Measurements from ENCODE around the gene MGAT5B. TPM values are rescaled to one million over a fixed set of nuclear protein-coding genes. Genes with fewer than 3 reads are reported as not detected.

MGAT5B gene
- total RNA-seq, 1 experiment from 2014 or later = 4.4 TPM

DNA sequence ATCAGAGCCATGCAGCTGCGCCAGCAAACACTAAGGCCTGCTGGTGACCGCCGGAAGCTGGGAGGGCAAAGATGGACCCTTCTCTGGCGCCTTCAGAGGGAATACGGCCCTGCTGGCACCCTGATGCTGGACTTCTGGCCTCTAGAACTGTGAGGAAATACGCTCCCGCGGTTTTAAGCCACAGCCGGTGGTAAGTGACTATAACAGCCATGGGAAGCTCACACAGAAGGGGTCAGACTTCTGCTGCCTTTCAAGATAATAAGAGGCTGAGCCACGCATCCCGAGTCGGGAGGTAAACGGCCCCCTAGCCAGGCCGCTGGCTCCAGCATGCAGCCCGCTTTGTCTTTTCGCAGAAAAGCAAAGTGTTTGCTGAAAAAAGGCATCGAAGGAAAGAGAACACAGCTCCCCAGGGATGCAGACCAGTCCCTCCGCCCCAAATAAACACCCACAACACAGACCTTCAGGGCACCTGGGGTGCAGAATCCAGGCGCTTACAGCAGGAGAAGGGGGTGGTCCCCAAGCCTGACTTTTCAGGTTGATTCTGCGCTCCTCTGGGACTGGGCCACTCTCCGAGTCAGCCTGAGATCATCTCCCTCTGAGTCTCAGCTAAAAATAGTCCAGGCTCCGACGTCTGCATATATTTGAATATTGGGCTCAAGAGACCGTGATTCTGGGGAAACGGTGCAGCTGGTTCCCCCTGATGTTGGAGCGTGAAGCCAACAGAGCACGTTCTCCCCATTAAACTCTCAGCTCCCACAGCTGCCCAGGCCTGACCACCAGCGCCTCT lies 89.7 kb downstream of the MGAT5B start (continued):
- TF ChIP-seq, protein P1, sequence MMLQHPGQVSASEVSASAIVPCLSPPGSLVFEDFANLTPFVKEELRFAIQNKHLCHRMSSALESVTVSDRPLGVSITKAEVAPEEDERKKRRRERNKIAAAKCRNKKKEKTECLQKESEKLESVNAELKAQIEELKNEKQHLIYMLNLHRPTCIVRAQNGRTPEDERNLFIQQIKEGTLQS (IDR thresholded peaks at IDR 0.05) = no peak

DNA sequence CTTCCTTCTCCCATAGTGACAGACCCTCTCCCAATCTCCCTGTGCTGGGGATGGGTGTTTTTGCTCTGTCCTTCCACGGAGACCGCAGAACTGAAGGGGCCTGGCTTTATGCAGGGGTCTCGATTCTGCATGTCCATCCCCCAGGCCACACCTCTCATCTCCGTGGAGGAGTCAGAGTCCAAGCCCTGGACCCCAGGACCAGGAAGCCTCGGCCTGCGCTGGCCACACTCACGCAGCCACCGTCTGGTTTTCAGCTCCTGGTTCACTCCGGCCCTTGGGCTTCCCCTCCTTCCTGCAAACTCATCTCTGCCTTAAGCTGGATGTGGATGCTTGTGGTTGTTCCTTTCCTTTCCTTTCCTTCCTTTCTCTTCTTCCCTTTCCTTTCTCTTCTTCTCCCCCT lies 90.8 kb downstream of the MGAT5B start:
- ATAC-seq = no peak
- POLR2A ChIA-PET = no interaction called here
- TF ChIP-seq, protein P2, sequence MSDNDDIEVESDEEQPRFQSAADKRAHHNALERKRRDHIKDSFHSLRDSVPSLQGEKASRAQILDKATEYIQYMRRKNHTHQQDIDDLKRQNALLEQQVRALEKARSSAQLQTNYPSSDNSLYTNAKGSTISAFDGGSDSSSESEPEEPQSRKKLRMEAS (IDR thresholded peaks at IDR 0.05) = no peak
- TF ChIP-seq SRF (IDR thresholded peaks at IDR 0.05; ENCODE audit: low read depth) = no peak
- Histone ChIP-seq H3K36me3 (ENCODE audit: control insufficient read depth in 1 of 2, insufficient read depth in 2 of 2, low read length in 2 of 2) (no peaks in the 10 kb centered on the region), H3K4me2 (ENCODE audit: low read length) (no peak overlapping the region), H3K27me3 (ENCODE audit: insufficient read depth, low read length) (no peaks in the 10 kb centered on the region; the same call in 1 of the 2 replicates), H3K9me2 (ENCODE audit: insufficient read depth) (no peaks in the 10 kb centered on the region), H3K9ac (ENCODE audit: low read length) (no peak overlapping the region), H4K20me1 (ENCODE audit: insufficient read depth) (no peaks in the 10 kb centered on the region), H3K4me3 (replicated peaks in 1 of 2; ENCODE audit: low read depth in 1 of 2, low read length in 2 of 2) (no peak overlapping the region), H3K9me3 (ENCODE audit: control insufficient read depth in 1 of 2, insufficient read depth in 1 of 2, low read depth in 1 of 2, low read length in 2 of 2) (no peaks in the 10 kb centered on the region), H3K27ac (ENCODE audit: low read depth, low read length) (no peak overlapping the region), H2AFZ (ENCODE audit: low read depth, low read length, poor library complexity, severe bottlenecking) (no peak overlapping the region), H3K4me1 (ENCODE audit: control insufficient read depth in 1 of 2, insufficient read depth in 2 of 2, low read length in 2 of 2) (no peaks in the 10 kb centered on the region), H3K79me2 (ENCODE audit: insufficient read depth, low read length) (no peaks in the 10 kb centered on the region)
- intact Hi-C loops (cut with micrococcal nuclease) = no loop called here
- CTCF ChIA-PET = interaction anchor here (2.0 kb wide), 1 partner anchor 97 kb away, joined by 4 read pairs; no protein-coding TSS in a partner anchor
- no peak for DNase-seq (ENCODE audit: low read depth, low spot score)
- RAD21 ChIA-PET (ENCODE audit: low non-redundant PET in 1 of 2, low total read pairs in 2 of 2, uncharacterized antibody in 2 of 2, unreplicated experiment in 2 of 2) = no interaction called here
- BruUV-seq (replicated peaks) = no TSS peak

DNA sequence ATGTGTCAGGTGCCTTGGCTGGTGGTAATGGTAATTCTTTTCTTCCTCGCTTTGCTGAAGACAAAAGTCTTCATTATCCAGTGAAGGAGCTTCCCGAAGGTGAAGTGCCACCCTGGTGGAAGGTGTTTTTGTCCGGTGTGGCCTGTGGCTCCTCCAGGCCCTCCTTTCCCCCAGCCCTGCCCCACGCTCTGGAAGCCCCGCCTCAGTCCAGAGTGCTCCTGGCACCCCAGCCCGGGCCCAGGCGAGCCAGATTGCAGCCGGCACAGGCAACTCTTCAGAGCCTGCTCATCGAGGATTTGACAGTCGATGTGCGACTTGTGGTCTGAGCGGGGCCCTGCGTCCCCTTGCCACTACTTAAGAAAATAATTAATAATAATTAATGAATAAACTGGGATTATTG lies 93.7 kb downstream of the MGAT5B start:
- Histone ChIP-seq H3K27ac (ENCODE audit: low read depth, low read length) (no peak overlapping the region), H3K9me3 (ENCODE audit: control insufficient read depth in 1 of 2, insufficient read depth in 1 of 2, low read depth in 1 of 2, low read length in 2 of 2) (no peaks in the 10 kb centered on the region), H3K4me2 (ENCODE audit: low read length) (no peak overlapping the region), H3K9ac (ENCODE audit: low read length) (no peak overlapping the region), H3K4me1 (ENCODE audit: control insufficient read depth in 1 of 2, insufficient read depth in 2 of 2, low read length in 2 of 2) (no peaks in the 10 kb centered on the region), H4K20me1 (ENCODE audit: insufficient read depth) (no peaks in the 10 kb centered on the region), H3K36me3 (ENCODE audit: control insufficient read depth in 1 of 2, insufficient read depth in 2 of 2, low read length in 2 of 2) (no peaks in the 10 kb centered on the region), H3K27me3 (ENCODE audit: insufficient read depth, low read length) (peaks cover 4% of the 10 kb centered on the region), H2AFZ (ENCODE audit: low read depth, low read length, poor library complexity, severe bottlenecking) (no peak overlapping the region), H3K79me2 (ENCODE audit: insufficient read depth, low read length) (no peaks in the 10 kb centered on the region), H3K4me3 (replicated peaks in 1 of 2; ENCODE audit: low read depth in 1 of 2, low read length in 2 of 2) (no peak overlapping the region), H3K9me2 (ENCODE audit: insufficient read depth) (no peaks in the 10 kb centered on the region)
- no TSS peak for BruUV-seq (replicated peaks)
- POLR2A ChIA-PET = no interaction called here
- CTCF ChIA-PET = no interaction called here
- intact Hi-C loops (cut with micrococcal nuclease) = no loop called here
- ATAC-seq (no peak), DNase-seq (ENCODE audit: low read depth, low spot score) (no peak)
- RAD21 ChIA-PET (ENCODE audit: low non-redundant PET in 1 of 2, low total read pairs in 2 of 2, uncharacterized antibody in 2 of 2, unreplicated experiment in 2 of 2) = no interaction called here
- TF ChIP-seq ZFX (IDR thresholded peaks at IDR 0.05) (no peak), CBX3 (IDR thresholded peaks at IDR 0.05; ENCODE audit: low read depth) (no peak), YY1 (IDR thresholded peaks at IDR 0.05; ENCODE audit: extremely low read depth, insufficient replicate concordance, low read depth, low read length) (no peak), CEBPB (IDR thresholded peaks at IDR 0.05; ENCODE audit: low read depth) (no peak), EZH2 (IDR thresholded peaks at IDR 0.05) (no peak), RAD21 (IDR thresholded peaks at IDR 0.05; ENCODE audit: low read depth) (no peak), ELF1 (IDR thresholded peaks at IDR 0.05; ENCODE audit: borderline replicate concordance, low read depth) (no peak), EZH2phosphoT487 (IDR thresholded peaks at IDR 0.05; ENCODE audit: borderline replicate concordance) (no peak), FOSL1 (IDR thresholded peaks at IDR 0.05; ENCODE audit: low read depth) (no peak)
- TF ChIP-seq, protein P3, sequence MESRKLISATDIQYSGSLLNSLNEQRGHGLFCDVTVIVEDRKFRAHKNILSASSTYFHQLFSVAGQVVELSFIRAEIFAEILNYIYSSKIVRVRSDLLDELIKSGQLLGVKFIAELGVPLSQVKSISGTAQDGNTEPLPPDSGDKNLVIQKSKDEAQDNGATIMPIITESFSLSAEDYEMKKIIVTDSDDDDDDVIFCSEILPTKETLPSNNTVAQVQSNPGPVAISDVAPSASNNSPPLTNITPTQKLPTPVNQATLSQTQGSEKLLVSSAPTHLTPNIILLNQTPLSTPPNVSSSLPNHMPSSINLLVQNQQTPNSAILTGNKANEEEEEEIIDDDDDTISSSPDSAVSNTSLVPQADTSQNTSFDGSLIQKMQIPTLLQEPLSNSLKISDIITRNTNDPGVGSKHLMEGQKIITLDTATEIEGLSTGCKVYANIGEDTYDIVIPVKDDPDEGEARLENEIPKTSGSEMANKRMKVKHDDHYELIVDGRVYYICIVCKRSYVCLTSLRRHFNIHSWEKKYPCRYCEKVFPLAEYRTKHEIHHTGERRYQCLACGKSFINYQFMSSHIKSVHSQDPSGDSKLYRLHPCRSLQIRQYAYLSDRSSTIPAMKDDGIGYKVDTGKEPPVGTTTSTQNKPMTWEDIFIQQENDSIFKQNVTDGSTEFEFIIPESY (IDR thresholded peaks at IDR 0.05; ENCODE audit: extremely low read depth, insufficient replicate concordance, low read length) = no peak
- TF ChIP-seq, protein P4, sequence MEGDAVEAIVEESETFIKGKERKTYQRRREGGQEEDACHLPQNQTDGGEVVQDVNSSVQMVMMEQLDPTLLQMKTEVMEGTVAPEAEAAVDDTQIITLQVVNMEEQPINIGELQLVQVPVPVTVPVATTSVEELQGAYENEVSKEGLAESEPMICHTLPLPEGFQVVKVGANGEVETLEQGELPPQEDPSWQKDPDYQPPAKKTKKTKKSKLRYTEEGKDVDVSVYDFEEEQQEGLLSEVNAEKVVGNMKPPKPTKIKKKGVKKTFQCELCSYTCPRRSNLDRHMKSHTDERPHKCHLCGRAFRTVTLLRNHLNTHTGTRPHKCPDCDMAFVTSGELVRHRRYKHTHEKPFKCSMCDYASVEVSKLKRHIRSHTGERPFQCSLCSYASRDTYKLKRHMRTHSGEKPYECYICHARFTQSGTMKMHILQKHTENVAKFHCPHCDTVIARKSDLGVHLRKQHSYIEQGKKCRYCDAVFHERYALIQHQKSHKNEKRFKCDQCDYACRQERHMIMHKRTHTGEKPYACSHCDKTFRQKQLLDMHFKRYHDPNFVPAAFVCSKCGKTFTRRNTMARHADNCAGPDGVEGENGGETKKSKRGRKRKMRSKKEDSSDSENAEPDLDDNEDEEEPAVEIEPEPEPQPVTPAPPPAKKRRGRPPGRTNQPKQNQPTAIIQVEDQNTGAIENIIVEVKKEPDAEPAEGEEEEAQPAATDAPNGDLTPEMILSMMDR (IDR thresholded peaks at IDR 0.05 in 2 of 3, conservative IDR thresholded peaks at IDR 0.05 in 1 of 3; ENCODE audit: borderline replicate concordance in 1 of 3, insufficient read depth in 1 of 3, low read depth in 2 of 3, low read length in 2 of 3) = no peak
